Epidermal melanocyte (primary cell): ENCODE results near the gene TUBB1.
"Not testable (repeated sequence)": the region's sequence is repeated elsewhere in the genome, so short reads cannot be mapped to it uniquely, and the experiment has no call there.

Experiments used
- DNase-seq: peaks from one replicate; pipeline ENCODE4 v3.0.0; 2011; ENCODE audit warnings: low spot score; ENCODE audit not compliant: insufficient read length

The TUBB1 gene

DNA sequence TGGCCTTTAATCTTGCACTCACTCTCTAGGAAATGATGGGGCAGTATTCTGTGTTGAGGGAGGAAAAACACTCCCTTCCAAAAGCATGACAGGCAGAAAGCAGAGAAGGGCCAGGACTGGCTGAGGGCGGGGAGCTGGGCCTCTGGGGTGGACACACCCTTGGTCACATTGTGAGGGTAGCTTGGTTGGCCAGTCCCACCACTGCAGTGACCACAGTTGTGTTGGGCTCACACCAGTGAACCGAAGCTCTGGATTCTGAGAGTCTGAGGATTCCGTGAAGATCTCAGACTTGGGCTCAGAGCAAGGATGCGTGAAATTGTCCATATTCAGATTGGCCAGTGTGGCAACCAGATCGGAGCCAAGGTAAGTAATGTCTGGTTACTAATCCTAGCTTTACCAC lies at the start of gene TUBB1:
Gene TUBB1, plus strand, starts transcription at position 213 of the 400 bp plus-strand sequence. Its CDS starts 94 bp downstream, at position 307.
- no peak for DNase-seq

DNA sequence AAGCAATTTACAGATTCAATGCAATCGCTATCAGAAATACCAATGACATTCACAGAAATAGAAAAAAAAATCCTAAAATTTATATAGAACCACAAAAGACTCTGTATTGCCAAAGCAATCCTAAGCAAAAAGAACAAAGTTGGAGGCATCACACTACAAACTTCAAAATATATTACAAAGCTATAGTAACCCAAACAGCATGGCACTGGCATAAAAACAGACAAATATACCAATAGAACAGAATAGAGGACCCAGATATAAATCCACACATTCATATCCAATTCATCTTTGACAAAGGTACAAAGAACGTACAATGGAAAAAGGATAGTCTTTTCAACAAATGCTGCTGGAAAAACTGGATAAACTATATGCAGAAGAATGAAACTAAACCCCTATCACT lies 49.8 kb upstream of the TUBB1 start:
- DNase-seq = no peak

DNA sequence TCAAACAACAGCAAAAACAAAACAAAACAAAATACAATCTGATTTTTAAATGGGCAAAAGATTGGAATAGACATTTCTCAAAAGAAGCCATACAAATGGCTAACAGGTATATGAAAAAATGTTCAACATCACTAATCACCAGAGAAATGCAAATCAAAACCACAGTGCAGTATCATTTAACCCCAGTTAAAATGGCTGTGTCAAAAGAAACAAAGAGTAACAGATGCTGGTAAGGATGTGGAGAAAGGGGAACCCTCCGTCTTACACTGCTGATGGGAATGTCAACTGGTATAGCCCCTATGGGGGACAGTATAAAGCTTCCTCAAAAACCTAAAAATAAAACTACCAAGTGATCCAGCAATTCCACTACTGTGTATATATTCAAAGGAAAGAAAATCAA lies 49.1 kb upstream of the TUBB1 start:
- no peak for DNase-seq

DNA sequence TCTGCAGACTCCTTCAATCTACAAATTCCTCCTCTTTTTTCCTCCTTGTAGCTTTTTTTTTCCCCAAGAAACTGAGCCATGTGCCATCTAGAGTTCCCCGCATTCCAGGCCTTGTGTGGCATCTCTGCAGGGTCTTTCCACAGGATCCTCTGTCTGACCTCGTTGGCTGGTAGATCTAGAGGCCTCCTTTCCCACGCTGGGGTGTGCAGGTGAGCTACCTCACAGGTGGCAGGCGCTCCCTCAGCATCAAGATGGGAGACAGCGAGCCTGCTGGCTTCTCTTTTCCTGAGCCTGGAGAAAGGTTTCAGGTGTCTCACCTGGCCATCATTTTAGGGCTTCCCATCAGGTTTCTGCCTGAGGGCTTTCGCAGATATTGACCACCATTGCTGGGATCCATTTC lies 47.8 kb upstream of the TUBB1 start:
- no peak for DNase-seq

DNA sequence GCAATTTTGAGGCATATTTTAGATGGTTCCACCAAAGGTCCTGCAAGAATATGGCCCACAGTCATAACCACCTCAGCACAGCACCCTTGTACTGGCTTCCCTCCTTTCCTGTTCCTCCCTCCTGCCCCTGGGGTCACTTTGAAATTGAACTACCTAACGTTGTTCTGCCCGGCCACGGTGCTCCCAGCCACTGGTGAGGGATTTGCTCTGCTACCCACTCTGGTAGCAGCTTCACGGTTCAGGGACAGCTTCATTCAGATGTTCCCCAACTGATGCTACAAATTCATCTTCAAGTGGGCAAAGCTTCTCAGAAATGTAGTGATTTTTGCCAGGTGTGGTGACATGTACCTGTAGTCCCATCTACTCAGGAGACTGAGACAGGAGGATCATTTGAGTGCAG lies 46.0 kb upstream of the TUBB1 start:
- no peak for DNase-seq

DNA sequence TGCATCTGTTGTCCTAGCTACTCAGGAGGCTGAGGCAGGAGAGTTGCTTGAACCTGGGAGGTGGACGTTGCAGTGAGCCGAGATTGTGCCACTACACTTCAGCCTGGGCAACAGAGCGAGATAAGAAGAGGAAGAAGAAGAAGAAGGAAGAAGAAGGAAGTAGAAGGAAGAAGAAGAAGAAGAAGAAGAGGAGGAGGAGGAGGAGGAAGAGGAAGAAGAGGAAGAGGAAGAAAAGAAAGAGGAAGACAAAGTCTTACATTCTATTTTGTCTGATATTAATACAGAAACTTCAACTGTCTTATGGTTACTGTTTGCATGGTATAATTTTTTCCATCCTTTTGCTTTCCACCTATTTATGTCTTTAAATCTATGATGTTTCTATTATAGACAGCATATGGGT lies 45.4 kb upstream of the TUBB1 start:
- DNase-seq = no peak

DNA sequence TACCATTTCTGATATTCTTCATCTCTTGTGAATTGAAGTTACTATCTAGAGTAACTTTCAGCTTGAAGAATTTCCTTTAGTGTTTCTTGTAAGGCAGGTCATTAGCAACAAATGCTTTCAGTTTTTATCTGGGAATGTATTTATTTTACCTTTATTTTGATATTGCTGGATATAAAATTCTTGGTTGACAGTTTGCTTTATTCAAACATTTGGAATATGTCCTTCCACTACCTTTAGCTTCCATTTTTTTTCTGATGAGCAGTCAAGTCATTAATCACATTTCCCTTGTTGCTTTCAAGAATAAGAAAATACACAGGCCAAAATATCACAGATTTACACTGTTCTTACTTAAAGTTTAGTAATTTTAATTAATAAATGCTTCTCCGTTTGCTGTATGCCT lies 43.9 kb upstream of the TUBB1 start:
- DNase-seq = no peak

DNA sequence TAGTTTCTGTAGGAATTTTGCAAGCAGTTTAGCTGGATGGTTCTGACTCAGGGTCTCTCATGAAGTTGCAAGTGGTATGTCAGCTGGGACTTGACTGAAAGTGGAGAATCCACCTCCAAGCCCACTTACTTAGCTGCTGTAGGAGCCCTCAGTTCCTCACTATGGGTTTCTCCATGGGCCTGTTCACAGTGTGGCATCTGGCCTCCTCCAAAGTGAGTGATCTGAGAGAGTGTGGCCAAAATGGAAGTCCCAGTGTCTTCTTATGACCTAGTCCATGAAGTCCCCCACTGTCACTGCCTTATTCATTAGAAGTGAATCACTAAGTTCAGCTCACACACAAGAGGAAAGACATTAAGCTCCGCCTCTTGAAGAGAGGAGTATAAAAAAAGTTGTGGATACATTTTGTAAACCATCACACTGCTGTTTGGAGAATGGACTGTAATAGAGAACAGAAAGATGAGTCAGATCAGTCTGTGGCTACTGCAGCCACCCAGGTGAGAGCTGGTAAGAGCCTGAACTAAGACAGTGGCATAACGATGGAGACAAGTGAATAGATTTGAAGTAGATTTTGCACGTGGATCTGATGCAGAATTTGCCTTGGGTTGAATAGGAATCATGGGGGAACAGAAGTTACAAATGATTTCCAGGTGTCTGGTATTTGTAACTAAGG lies 43.0 kb upstream of the TUBB1 start:
- DNase-seq = no peak

DNA sequence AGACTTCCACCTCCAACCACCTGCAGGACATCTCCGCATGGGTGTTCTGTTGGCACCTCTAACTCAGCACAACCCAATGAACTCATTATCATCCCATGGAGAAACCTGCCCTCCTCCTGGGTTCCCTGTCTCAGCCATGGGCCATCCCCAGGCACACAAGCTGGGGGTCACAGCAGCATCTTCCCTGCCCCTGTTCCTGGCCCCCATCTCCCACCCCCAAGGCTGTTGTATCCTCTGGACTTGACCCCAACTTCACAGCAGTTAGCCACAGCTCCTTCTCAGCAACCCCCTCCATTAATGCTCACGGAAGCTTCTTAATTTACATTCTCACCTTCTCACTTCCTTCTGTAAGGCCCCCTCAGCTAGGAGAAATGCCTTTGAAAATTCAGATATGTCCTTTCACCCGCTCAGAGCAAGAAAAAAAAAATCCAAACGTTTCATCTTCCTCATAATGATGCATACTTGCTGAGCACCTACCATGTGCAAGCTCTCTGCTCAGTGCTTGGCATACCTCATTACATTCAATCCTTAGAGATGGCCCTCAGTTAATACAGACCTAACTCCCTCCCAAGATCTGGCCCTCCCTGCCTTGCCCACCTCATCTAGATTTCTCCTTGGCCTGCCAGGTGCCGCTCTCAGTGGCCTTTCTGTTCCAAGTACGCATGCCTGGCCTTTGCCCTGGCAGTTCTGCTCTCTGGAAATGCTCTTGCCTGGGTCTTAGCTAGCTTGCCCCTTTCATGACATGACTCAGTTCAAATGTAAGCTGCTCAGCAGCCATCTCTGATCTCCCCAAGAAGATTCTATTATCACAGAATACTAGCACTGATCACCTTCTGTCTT lies 40.7 kb upstream of the TUBB1 start:
- no peak for DNase-seq

DNA sequence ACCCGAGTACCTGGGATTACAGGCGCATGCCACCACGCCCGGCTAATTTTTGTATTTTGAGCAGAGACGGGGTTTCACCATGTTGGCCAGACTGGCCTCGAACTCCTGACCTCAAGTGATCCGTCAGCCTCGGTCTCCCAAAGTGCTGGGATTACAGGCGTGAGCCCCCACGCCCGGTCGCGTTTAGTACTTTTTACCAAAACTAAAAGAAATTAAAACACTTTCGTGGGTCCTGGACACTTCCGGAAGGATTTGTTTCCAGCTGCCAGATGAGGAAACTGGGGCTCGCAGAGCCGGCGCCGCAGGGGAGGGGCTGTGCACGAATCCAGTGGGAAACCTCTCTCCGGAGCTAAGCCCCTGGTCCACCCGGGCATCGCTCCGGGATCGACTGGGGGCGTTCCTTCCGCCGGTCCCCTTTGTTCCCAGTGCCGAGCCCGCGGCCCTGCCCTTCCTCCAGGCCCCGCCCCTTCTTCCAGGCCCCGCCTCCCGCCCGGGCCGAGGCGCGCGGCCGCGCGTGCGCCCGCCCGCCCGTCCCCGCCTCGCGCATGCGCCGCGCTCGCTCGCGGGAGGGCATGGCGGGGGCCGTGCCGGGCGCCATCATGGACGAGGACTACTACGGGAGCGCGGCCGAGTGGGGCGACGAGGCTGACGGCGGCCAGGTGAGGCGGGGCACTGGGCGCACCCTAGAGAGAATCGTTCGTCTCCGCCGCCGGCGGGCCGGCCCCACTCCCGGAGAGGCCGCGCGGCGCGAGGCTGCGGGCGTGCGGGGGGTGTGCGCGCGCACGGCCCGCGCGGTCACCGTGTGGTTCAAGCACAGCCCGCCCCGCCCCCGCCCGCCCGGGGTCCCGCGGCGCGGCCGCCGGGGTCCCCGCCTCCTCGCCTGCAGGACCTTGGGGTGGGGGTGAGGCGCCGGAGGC lies 38.3 kb upstream of the TUBB1 start, which contains the start of gene NELFCD:
Gene NELFCD, plus strand, starts transcription at position 546 of the 917 bp plus-strand sequence. Its CDS starts 54 bp downstream, at position 600.
- peak; percentile 96 for DNase-seq

DNA sequence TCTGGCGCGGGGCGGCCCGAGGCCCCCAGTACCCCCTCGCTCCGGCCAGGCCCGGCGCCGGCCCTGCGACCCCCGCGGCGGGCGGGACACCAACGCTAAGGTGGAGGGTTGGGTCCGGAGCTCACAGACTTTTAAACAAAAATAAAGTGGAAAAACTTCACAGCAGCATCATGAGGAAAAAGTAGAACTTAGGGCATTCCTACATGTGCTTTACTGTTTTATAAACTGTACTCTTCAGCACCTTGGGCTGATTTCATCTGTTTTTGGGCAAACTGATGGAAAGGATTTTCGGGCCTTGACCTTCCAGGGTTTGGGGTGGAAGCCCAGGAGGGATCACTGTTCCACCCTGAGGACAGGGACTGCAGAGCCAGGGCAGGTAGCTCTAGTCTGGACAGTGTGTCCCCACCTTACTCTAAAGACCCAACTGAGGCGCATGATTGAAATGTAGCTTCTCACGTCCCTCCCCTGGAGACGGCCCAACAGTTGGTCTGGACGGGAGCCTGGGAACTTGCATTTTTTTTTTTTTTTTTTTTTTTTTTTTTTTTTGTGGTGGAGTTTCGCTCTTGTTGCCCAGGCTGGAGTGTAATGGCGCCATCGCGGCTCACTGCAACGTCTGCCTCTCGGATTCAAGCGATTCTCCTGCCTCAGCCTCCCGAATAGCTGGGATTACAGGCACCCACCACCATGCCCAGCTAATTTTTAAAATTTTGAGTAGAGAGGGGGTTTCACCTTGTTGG lies 37.4 kb upstream of the TUBB1 start:
- no peak for DNase-seq

DNA sequence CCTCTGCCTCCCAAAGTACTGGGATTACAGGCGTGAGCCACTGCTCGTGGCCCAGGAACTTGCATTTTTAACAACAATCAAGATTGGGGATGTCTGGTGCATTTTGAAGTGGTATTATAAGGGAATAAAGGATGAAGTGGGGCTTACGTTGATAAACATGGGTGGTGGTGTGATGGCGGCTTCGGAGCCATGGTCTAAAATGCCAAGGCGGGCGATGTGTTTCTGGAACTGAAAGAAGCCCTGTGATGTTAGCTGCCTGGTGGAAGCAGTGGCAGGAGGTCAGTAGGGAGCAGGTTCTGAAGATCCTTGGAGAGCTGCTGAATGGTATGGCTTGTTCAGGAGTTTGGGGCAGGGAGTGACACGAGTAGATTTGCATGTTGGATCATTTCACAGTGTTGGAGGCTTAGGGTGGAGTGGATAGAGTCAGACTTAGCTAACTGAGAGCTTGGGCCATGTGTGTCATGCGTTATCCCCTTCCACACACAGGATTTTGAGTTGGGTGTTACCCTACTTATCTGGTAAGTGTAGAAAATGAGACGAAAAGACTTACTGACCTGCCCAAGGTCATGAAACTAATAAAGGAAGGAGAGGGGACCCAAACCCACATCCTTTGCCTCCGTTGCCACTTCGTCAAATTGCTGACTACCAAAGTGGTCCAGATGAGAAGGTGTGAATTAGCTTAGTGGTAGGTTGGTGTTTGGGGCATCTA lies 36.7 kb upstream of the TUBB1 start:
- DNase-seq = no peak

DNA sequence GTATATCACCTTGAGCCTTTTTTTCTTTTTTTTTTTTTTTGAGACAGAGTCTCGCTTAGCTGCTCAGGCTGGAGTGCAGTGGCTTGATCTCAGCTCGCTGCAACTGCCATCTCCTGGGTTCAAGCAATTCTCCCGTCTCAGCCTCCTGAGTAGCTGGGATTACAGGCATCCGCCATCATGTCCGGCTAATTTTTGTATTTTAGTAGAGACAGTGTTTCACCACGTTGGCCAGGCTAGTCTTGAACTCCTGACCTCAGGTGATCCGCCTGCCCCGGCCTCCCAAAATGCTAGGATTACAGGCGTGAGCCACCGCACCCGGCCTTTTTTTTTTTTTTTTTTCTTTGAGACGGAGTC lies 36.1 kb upstream of the TUBB1 start:
- DNase-seq = not testable (repeated sequence)

DNA sequence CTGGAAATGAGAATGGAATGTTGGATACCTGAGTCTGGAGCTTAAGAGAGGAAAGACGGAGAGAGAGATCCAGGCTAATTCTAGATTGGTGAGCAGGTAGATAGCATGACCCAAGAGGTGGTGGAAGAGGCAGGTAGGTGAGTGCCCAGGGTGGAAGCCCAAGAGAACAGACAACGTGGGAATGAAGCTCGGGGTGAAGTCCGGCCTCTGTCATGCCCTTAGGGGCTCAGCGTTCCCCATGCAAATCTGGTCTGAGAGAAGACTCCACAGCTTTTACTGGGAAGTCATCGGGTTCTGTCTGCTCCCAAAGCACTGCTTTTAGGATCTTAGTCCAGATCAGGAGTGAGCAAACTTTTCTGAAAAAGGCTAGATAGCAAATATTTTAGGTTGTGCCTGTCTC lies 34.5 kb upstream of the TUBB1 start:
- DNase-seq = no peak

DNA sequence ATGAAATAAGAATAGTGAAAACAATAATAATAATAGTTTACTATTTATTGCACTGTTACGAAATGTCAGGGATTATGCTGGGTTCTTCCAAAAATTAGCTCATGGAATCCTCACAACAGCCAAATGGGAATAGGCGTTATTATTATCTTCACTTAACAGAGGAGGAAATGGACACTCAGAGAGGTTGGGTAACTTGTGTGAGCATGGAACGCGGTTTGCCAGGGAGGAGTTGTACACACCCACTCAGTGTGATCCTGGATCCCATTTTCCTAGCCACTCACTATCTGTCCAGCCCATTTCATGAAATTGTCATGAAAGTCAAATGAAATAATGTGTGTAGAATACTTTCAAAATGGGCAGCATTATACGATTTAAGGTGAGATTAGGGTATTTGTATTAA lies 33.6 kb upstream of the TUBB1 start:
- DNase-seq = no peak

DNA sequence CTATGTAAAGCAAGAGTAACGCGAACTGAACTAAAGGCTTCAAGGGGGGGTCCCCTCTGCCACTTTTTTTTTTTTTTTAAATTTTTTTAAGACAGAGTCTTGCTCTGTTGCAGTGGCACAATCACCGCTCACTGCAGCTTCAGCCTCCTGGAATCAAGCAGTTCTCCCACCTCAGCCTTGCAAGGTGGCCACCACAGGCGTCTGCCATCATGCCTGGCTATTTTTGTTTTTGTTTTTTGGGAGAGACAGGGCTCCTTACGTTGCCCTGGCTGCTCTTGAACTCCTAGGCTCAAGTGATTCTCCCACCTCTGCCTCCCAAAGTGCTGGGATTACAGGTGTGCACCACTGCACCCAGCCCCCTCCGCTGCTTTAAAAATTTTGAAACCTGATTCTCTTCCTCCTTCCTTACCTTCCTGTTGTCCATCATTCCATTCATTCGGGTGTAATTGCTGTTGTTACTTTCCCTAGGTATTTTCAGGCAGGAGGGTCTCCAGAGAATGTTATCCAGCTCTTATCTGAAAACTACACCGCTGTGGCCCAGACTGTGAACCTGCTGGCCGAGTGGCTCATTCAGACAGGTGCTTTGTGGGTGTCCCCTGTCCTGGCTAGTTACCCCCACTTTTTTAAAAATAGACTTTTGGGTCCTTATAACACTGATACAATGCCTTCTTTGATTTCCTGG lies 32.8 kb upstream of the TUBB1 start:
- DNase-seq = no peak

DNA sequence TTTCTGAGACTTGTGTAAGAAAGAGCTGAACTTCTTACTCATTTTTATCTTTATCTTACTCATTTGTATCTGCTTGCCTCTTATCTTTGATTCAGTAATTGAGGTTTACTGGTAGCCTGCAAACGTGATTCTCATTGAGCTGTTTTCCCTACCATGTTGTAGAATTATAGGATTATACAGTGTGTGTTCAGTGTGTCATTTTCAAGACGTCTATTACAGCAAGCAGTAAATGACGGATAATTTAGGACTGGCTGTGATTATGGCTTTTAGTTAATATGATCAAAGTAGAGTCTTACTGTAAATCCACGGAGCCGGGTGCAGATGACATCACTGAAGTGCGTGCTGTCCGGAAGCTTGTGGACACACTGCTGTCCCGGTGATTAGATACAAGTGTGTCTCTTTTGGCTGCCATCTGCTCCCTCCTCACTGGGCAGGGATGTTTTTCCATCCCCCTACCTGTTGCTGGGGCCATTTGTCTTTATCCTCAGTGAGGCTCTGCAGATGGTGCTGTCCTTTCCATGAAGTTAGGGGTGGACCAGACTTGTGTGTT lies 32.2 kb upstream of the TUBB1 start:
- DNase-seq = no peak

DNA sequence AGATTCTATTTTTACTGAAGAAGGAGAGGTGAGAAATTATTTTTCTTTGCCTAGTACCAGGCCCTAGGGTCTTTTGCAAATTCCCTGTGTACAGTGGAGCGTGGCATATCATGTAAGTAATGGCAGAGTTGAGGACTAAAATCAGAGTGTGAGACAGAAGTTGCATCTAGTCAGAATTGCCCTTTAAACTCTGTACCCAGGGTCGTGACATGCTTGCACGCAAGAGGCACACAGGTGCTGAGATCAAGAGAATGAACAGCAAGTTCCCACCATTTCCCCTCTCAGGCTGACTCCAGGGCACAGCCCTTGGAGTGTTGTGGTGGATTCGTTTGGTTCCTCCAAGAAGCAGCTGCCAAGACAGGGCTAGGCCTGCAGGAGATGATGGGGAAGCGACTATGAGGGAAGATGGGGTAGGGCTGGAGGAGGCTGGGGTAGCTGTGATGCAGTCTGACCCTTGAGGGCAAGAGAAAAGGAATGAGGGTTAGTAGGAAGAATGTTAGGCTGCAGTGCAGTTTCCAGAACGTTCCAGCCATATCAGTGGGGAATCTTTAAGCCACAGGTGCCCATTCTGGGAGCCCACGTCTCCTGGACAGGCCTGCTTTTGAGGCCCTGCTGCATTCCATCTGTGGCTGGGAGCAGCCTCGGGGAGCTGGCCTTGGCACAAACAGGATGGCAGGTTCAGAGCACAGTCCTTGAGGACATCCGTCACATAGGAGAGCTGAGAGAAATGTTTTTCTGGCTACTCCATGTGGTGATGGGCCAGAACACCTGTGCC lies 31.3 kb upstream of the TUBB1 start:
- DNase-seq = no peak

DNA sequence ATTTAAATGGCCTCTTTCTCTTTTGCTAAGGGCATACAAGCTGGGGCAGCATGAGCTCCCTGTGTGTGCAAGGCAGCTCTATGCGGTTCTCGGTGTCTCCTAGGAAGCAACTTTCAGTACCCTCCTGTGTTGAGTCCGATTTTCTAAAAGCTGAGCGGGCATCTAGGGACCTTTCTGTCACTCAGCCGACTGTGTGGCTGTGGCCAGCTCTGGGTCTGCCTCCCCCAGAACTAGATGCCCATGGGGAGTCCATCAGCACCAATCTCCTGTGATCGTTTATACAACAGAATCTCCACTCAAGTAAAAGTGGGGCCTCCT lies 30.7 kb upstream of the TUBB1 start:
- DNase-seq = no peak
